Activated CD8-positive, alpha-beta T cell treated with anti-CD3 and anti-CD28 coated beads for 36 hours (primary cell): ENCODE results near the gene BMP6. TPM values are rescaled to one million over a fixed set of nuclear protein-coding genes. Genes with fewer than 3 reads are reported as not detected.

ENCODE experiments used
- ATAC-seq: fragments of 200-7000 bp; cut with Tn5 transposase; one replicate; pipeline ENCODE4 v1.10.0; 2021; ENCODE audit warnings: mild to moderate bottlenecking, moderate library complexity
- CTCF ChIA-PET: fragments of 350-600 bp; sonication (Branson Sonifier 250); formaldehyde crosslinking; loops from one replicate; lab custom pipeline; 2021; ENCODE audit warnings: antibody characterized with exemption; lab: Charles Lee
- POLR2A ChIA-PET: fragments of 350-600 bp; sonication (Branson Sonifier 250); formaldehyde crosslinking; loops from one replicate; lab custom pipeline; 2021; ENCODE audit warnings: antibody characterized with exemption; lab: Charles Lee
- DNase-seq: peaks from one replicate; pipeline ENCODE4 v3.0.0-alpha.2; 2020
- H3K27ac Mint-ChIP-seq: one replicate; pipeline ENCODE4 v1.8.0; 2021; ENCODE audit warnings: mild to moderate bottlenecking, mixed read lengths
- H3K27me3 Mint-ChIP-seq: one replicate; pipeline ENCODE4 v1.8.0; 2021; ENCODE audit warnings: mixed read lengths
- H3K36me3 Mint-ChIP-seq: one replicate; pipeline ENCODE4 v1.8.0; 2021; ENCODE audit warnings: low read depth, mixed read lengths
- H3K4me1 Mint-ChIP-seq: one replicate; pipeline ENCODE4 v1.8.0; 2021; ENCODE audit warnings: low read depth, mixed read lengths
- H3K4me3 Mint-ChIP-seq: one replicate; pipeline ENCODE4 v1.8.0; 2021; ENCODE audit warnings: mild to moderate bottlenecking, moderate library complexity, mixed read lengths
- H3K9me3 Mint-ChIP-seq: one replicate; pipeline ENCODE4 v1.8.0; 2021; ENCODE audit warnings: mixed read lengths
- intact Hi-C: fragments of 100-400 bp; cut with micrococcal nuclease; formaldehyde crosslinking; loops from one replicate; pipeline ENCODE4 v1.10.0; 2022
- total RNA-seq, 2 experiments: library from RNA; stranded (reverse); gene quantifications; one replicate each; pipeline ENCODE4 v1.2.3, GENCODE V29; 2021
- TF ChIP-seq, protein P1 (sequence below): fragments of 200-600 bp; IDR thresholded peaks from one replicate; pipeline ENCODE4 v1.8.0; 2022; ENCODE audit warnings: antibody characterized with exemption, mild to moderate bottlenecking

The BMP6 gene
- total RNA-seq, 2 experiments from 2014 or later: 0.09 to 0.18 TPM

DNA sequence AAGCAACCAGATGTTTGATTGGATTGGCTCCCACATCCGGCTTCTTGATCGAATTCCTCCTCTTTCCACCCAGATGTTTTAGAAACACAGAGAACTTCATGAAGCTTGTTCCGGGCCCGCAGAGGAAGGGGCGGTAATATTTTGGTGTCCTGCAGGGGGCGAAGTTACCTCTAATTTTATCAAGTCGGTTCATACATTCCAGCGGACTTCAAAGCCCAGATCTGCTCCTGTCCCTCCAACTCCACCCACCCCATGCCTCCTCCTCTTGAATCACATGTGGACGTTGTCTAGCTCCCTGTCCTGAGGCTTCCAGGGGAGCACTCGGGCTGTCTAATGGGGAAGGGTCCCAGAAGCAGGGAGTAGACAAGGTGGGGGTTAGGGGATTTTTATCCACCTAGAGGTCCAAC, 2.9 kb upstream of the BMP6 start:
- Mint-ChIP-seq H3K27me3 (peaks cover 53% of the 10 kb centered on the region), H3K4me1 (peaks cover 5% of the 10 kb centered on the region), H3K9me3 (no peaks in the 10 kb centered on the region), H3K36me3 (no peaks in the 10 kb centered on the region), H3K4me3 (no peak overlapping the region), H3K27ac (no peak overlapping the region)
- TF ChIP-seq, protein P1, sequence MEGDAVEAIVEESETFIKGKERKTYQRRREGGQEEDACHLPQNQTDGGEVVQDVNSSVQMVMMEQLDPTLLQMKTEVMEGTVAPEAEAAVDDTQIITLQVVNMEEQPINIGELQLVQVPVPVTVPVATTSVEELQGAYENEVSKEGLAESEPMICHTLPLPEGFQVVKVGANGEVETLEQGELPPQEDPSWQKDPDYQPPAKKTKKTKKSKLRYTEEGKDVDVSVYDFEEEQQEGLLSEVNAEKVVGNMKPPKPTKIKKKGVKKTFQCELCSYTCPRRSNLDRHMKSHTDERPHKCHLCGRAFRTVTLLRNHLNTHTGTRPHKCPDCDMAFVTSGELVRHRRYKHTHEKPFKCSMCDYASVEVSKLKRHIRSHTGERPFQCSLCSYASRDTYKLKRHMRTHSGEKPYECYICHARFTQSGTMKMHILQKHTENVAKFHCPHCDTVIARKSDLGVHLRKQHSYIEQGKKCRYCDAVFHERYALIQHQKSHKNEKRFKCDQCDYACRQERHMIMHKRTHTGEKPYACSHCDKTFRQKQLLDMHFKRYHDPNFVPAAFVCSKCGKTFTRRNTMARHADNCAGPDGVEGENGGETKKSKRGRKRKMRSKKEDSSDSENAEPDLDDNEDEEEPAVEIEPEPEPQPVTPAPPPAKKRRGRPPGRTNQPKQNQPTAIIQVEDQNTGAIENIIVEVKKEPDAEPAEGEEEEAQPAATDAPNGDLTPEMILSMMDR: peak; percentile 64
- CTCF ChIA-PET: interaction anchor here (0.6 to 4.0 kb wide), 27 partner anchors 8 to 496 kb away, joined by 3 to 33 read pairs (median 3); partner anchors contain the start of gene EEF1E1
- peak; percentile 50 for ATAC-seq
- DNase-seq: peak; percentile 88
- POLR2A ChIA-PET: interaction anchor here (1.7 kb wide), 1 partner anchor 186 kb away, joined by 4 read pairs; no protein-coding TSS in a partner anchor
- intact Hi-C loops: loop anchor here (2.0 to 10.0 kb wide), 3 partner anchors 284 to 499 kb away; no protein-coding TSS in a partner anchor

DNA sequence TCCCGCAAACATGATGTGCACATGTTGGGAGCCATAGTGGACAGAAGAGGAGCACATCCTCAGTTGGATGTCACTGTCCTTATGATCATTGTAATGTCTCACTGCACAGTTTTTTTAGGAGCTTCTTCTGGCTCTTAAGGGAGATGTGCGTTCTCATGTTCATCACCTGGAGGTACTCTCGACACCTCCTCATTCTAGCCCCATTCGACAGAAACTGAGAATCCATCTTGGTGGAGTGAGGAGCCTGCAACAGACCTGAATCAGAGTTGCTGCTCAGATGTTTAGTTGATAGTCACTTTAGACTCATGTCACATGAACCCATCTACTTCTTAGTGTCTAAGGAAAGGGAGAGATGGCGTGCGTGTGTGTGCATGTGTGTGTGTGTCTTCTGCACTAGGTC, 2.3 kb upstream of the BMP6 start:
- peaks cover 8% of the 10 kb centered on the region for H3K4me1 Mint-ChIP-seq
- H3K36me3 Mint-ChIP-seq: no peaks in the 10 kb centered on the region
- ATAC-seq (no peak), DNase-seq (no peak)
- intact Hi-C loops: loop anchor here (2.0 to 10.0 kb wide), 3 partner anchors 283 to 499 kb away; no protein-coding TSS in a partner anchor
- H3K27ac Mint-ChIP-seq: no peak overlapping the region
- H3K9me3 Mint-ChIP-seq: no peaks in the 10 kb centered on the region
- H3K27me3 Mint-ChIP-seq: peaks cover 57% of the 10 kb centered on the region
- POLR2A ChIA-PET: no interaction called here
- no peak overlapping the region for H3K4me3 Mint-ChIP-seq
- TF ChIP-seq, protein P1: no peak
- CTCF ChIA-PET: interaction anchor here (0.8 to 4.0 kb wide), 14 partner anchors 8 to 495 kb away, joined by 3 to 33 read pairs (median 4); no protein-coding TSS in a partner anchor

- H3K36me3 Mint-ChIP-seq: no peaks in the 10 kb centered on the region
- ATAC-seq (no peak), DNase-seq (no peak)
- no peaks in the 10 kb centered on the region for H3K9me3 Mint-ChIP-seq
- TF ChIP-seq, protein P1: no peak
- peaks cover 11% of the 10 kb centered on the region for H3K4me1 Mint-ChIP-seq
- no peak overlapping the region for H3K27ac Mint-ChIP-seq
- H3K27me3 Mint-ChIP-seq: peaks cover 65% of the 10 kb centered on the region
- peak overlapping the region; percentile 68 for H3K4me3 Mint-ChIP-seq
- intact Hi-C loops: loop anchor here (10.0 kb wide), 1 partner anchor 329 kb away; no protein-coding TSS in a partner anchor
- ChIA-PET POLR2A (no interaction called here), CTCF (interaction anchor here (0.8 to 2.9 kb wide), 2 partner anchors 281 to 494 kb away, joined by 3 to 7 read pairs; no protein-coding TSS in a partner anchor)
Measured at GRCh38 chr6:7725412-7725811, 487 bp upstream of the BMP6 start.

GRCh38 chr6:7726416-7727085, 652 bp downstream of the BMP6 start:
- Mint-ChIP-seq H3K36me3 (no peaks in the 10 kb centered on the region), H3K4me3 (peak overlapping the region; percentile 68), H3K27ac (no peak overlapping the region), H3K9me3 (no peaks in the 10 kb centered on the region), H3K4me1 (peaks cover 11% of the 10 kb centered on the region), H3K27me3 (peaks cover 69% of the 10 kb centered on the region)
- TF ChIP-seq, protein P1: no peak
- ATAC-seq (peak; percentile 17), DNase-seq (peak; percentile 7)
- ChIA-PET POLR2A (no interaction called here), CTCF (interaction anchor here (0.9 to 2.9 kb wide), 2 partner anchors 492 to 493 kb away, joined by 3 to 7 read pairs; no protein-coding TSS in a partner anchor)
- intact Hi-C loops: loop anchor here (10.0 kb wide), 1 partner anchor 328 kb away; no protein-coding TSS in a partner anchor
